ENCODE data around the gene RBM45.
"Not testable (repeated sequence)": the region's sequence is repeated elsewhere in the genome, so short reads cannot be mapped to it uniquely, and the experiment has no call there.

RBM45 gene

GRCh38 chr2:178112202-178113152, at the start of gene RBM45:
Gene RBM45 (plus strand): TSS chr2:178112437. CDS start chr2:178112547, 110 bp downstream.
- peaks cover 38% of the 10 kb centered on the region for H3K4me1 Mint-ChIP-seq
- ATAC-seq (peak; percentile 92), DNase-seq (peak; percentile 88 to 90)
- peak within 1 kb of the TSS; percentile 94 to 95 for H3K4me3 Mint-ChIP-seq
- H3K27me3 Mint-ChIP-seq = no peaks in the 10 kb centered on the region
- peaks cover 0 to 7% of the 10 kb centered on the region in 2 donors for H3K9me3 Mint-ChIP-seq
- H3K27ac Mint-ChIP-seq = peak within 1 kb of the TSS; percentile 94 to 97

- H3K4me3 Mint-ChIP-seq = no peak overlapping the region
- no peaks in the 10 kb centered on the region for H3K9me3 Mint-ChIP-seq
- ATAC-seq (peak; percentile 43), DNase-seq (no peak)
- H3K4me1 Mint-ChIP-seq = no peaks in the 10 kb centered on the region
- H3K27me3 Mint-ChIP-seq = peaks cover 15% of the 10 kb centered on the region
- H3K27ac Mint-ChIP-seq = no peak overlapping the region
Observed at GRCh38 chr2:178066324-178066723, 45.9 kb upstream of the RBM45 start.

- Mint-ChIP-seq H3K27me3 (peaks cover 18% of the 10 kb centered on the region), H3K4me1 (no peaks in the 10 kb centered on the region), H3K27ac (no peak overlapping the region), H3K4me3 (no peak overlapping the region), H3K9me3 (no peaks in the 10 kb centered on the region)
- ATAC-seq (peak; percentile 15), DNase-seq (no peak)
Observed at GRCh38 chr2:178066890-178067669, 45.2 kb upstream of the RBM45 start.

GRCh38 chr2:178068823-178069454, 43.3 kb upstream of the RBM45 start:
- Mint-ChIP-seq H3K27ac (no peak overlapping the region), H3K27me3 (peaks cover 34% of the 10 kb centered on the region), H3K9me3 (no peaks in the 10 kb centered on the region), H3K4me3 (no peak overlapping the region), H3K4me1 (peaks cover 12% of the 10 kb centered on the region)
- DNase-seq = no peak
- ATAC-seq = no peak

- DNase-seq (no peak), ATAC-seq (no peak)
- peaks cover 12% of the 10 kb centered on the region for H3K4me1 Mint-ChIP-seq
- no peak overlapping the region for H3K27ac Mint-ChIP-seq
- H3K27me3 Mint-ChIP-seq = peaks cover 40% of the 10 kb centered on the region
- H3K4me3 Mint-ChIP-seq = no peak overlapping the region
- H3K9me3 Mint-ChIP-seq = no peaks in the 10 kb centered on the region
Observed at GRCh38 chr2:178069551-178069950, 42.7 kb upstream of the RBM45 start.

- Mint-ChIP-seq H3K27ac (no peak overlapping the region), H3K9me3 (no peaks in the 10 kb centered on the region), H3K27me3 (peaks cover 47% of the 10 kb centered on the region), H3K4me3 (no peak overlapping the region), H3K4me1 (peaks cover 12% of the 10 kb centered on the region)
- ATAC-seq = no peak
- no peak for DNase-seq
Observed at GRCh38 chr2:178070824-178071223, 41.4 kb upstream of the RBM45 start.

GRCh38 chr2:178072000-178072382, 40.2 kb upstream of the RBM45 start:
- peaks cover 12% of the 10 kb centered on the region for H3K4me1 Mint-ChIP-seq
- ATAC-seq = peak; percentile 29
- peaks cover 47% of the 10 kb centered on the region for H3K27me3 Mint-ChIP-seq
- H3K4me3 Mint-ChIP-seq = peak overlapping the region; percentile 68 to 83
- no peak for DNase-seq
- no peaks in the 10 kb centered on the region for H3K9me3 Mint-ChIP-seq
- no peak overlapping the region for H3K27ac Mint-ChIP-seq

- peaks cover 47% of the 10 kb centered on the region for H3K27me3 Mint-ChIP-seq
- H3K27ac Mint-ChIP-seq = peak within 1 kb of the TSS in 1 of 2 donors; percentile 7
- no peaks in the 10 kb centered on the region for H3K9me3 Mint-ChIP-seq
- H3K4me3 Mint-ChIP-seq = peak within 1 kb of the TSS; percentile 68 to 83
- ATAC-seq (peak; percentile 96), DNase-seq (peak; percentile 51 to 61)
- H3K4me1 Mint-ChIP-seq = peaks cover 12% of the 10 kb centered on the region
Observed at GRCh38 chr2:178072383-178073301, 39.6 kb upstream of the RBM45 start, which contains the start of gene PDE11A. Gene PDE11A (minus strand): TSS chr2:178072777. CDS start chr2:178072437, 340 bp downstream.

GRCh38 chr2:178074123-178075005, 37.9 kb upstream of the RBM45 start:
- peaks cover 12% of the 10 kb centered on the region for H3K4me1 Mint-ChIP-seq
- H3K9me3 Mint-ChIP-seq = no peaks in the 10 kb centered on the region
- DNase-seq (no peak), ATAC-seq (no peak)
- no peak overlapping the region for H3K27ac Mint-ChIP-seq
- no peak overlapping the region for H3K4me3 Mint-ChIP-seq
- H3K27me3 Mint-ChIP-seq = peaks cover 47% of the 10 kb centered on the region

GRCh38 chr2:178075006-178075326, 37.3 kb upstream of the RBM45 start:
- Mint-ChIP-seq H3K27me3 (peaks cover 47% of the 10 kb centered on the region), H3K9me3 (no peaks in the 10 kb centered on the region), H3K4me3 (no peak overlapping the region), H3K27ac (no peak overlapping the region), H3K4me1 (peaks cover 12% of the 10 kb centered on the region)
- DNase-seq (no peak), ATAC-seq (no peak)

GRCh38 chr2:178076130-178076529, 36.1 kb upstream of the RBM45 start:
- Mint-ChIP-seq H3K4me1 (peaks cover 12% of the 10 kb centered on the region), H3K27me3 (peaks cover 41% of the 10 kb centered on the region), H3K9me3 (no peaks in the 10 kb centered on the region), H3K4me3 (no peak overlapping the region), H3K27ac (no peak overlapping the region)
- no peak for DNase-seq
- ATAC-seq = no peak

GRCh38 chr2:178079279-178079678, 33.0 kb upstream of the RBM45 start:
- H3K4me1 Mint-ChIP-seq, H3K4me3 Mint-ChIP-seq, ATAC-seq, H3K27me3 Mint-ChIP-seq, H3K9me3 Mint-ChIP-seq, DNase-seq: not testable (repeated sequence)
- H3K27ac Mint-ChIP-seq = peak overlapping the region in 1 of 2 donors; percentile 28

GRCh38 chr2:178082408-178083045, 29.7 kb upstream of the RBM45 start:
- H3K4me3 Mint-ChIP-seq = no peak overlapping the region
- H3K27ac Mint-ChIP-seq = peak overlapping the region in 1 of 2 donors; percentile 72
- DNase-seq (no peak), ATAC-seq (no peak)
- H3K4me1 Mint-ChIP-seq = no peaks in the 10 kb centered on the region
- H3K9me3 Mint-ChIP-seq = no peaks in the 10 kb centered on the region
- peaks cover 7% of the 10 kb centered on the region for H3K27me3 Mint-ChIP-seq
